Sigmoid colon (tissue), 7 donors: ENCODE data around the gene RCOR1. TPM values are rescaled to one million over a fixed set of nuclear protein-coding genes. Genes with fewer than 3 reads are reported as not detected.
"Not testable (repeated sequence)": the region's sequence is repeated elsewhere in the genome, so short reads cannot be mapped to it uniquely, and the experiment has no call there.

Experiments
- DNase-seq: peaks from one replicate; pipeline ENCODE4 v3.0.0-alpha.2; 2019
- H3K27ac ChIP-seq, 4 donors: fragments of 200-600 bp; sonication (generic); one replicate each; pipeline ENCODE4 v1.5.1; 2016 to 2019; ENCODE audit warnings: mild to moderate bottlenecking in 1 of 4
- H3K27me3 ChIP-seq, 3 donors: fragments of 200-600 bp; sonication (generic); one replicate each; pipeline ENCODE4 v1.5.1; 2019; ENCODE audit warnings: mild to moderate bottlenecking in 1 of 3
- H3K36me3 ChIP-seq, 4 donors: fragments of 200-600 bp; sonication (generic); one replicate each; pipeline ENCODE4 v1.5.1; 2016 to 2019
- H3K4me1 ChIP-seq, 4 donors: fragments of 200-600 bp; sonication (generic); one replicate each; pipeline ENCODE4 v1.5.1; 2017 to 2019
- H3K4me3 ChIP-seq, 4 donors: fragments of 200-600 bp; sonication (generic); one replicate each; pipeline ENCODE4 v1.5.1; 2017 to 2019; ENCODE audit warnings: mild to moderate bottlenecking in 2 of 4, moderate library complexity in 1 of 4
- H3K9me3 ChIP-seq, 4 donors: fragments of 200-600 bp in 3 of 4; sonication (generic) in 3 of 4; one replicate each; pipeline versions ENCODE4 v1.5.1 to v1.6.1; 2013 to 2019
- EP300 ChIP-seq, 4 donors: sonication (generic); formaldehyde crosslinking; IDR thresholded peaks; one replicate each; pipeline ENCODE4 v1.6.1; 2017; ENCODE audit warnings: antibody characterized with exemption in 4 of 4
- POLR2A ChIP-seq, 2 donors: fragments of 450-650 bp; IDR thresholded peaks; one replicate each; pipeline ENCODE4 v1.6.1; 2016; ENCODE audit warnings: antibody characterized with exemption in 2 of 2, mild to moderate bottlenecking in 2 of 2, moderate library complexity in 2 of 2
- POLR2AphosphoS5 ChIP-seq, 4 donors: sonication (generic); formaldehyde crosslinking; IDR thresholded peaks; one replicate each; pipeline ENCODE4 v1.6.1; 2017; ENCODE audit warnings: antibody characterized with exemption in 4 of 4
- WGBS, 2 donors: extraction: QIAGEN DNeasy Blood & Tissue Kit; methylation state at CpG; one replicate each; pipeline ENCODE4 v1.1.7; 2013; 5-methylcytosine and 5-hydroxymethylcytosine counted together
- intact Hi-C: fragments of 100-400 bp; cut with DNase I; formaldehyde crosslinking; loops from one replicate; pipeline ENCODE4 v1.15.1; 2023
- polyA plus RNA-seq, 3 donors: library from polyadenylated mRNA; stranded (reverse); fragments of 200-250 nt; gene quantifications; one replicate each; pipeline ENCODE4 v1.2.3, GENCODE V29; 2013
- total RNA-seq, 4 donors: library from RNA; depleted of rRNA; stranded (reverse); fragments of >200 nt; gene quantifications; one replicate each; pipeline ENCODE4 v1.1.0, GENCODE V29; 2016
- TF ChIP-seq, protein P1 (sequence below), 4 experiments: fragments of 450-650 bp in 3 of 4; fragments of 200-600 bp in 1 of 4; IDR thresholded peaks; one replicate each; pipeline ENCODE4 v1.5.1; 2016 to 2019; ENCODE audit warnings: antibody characterized with exemption in 4 of 4, mild to moderate bottlenecking in 3 of 4, moderate library complexity in 2 of 4
- donor health status: healthy with polysubstance abuse.
- donor health status: Bipolar disorder and iron deficiency.
- donor health status: healthy.

RCOR1 gene
- total and polyA plus RNA-seq, 7 donors: 7.2 to 12.5 (median 11.8) TPM

- Histone ChIP-seq H3K4me3 (no peak overlapping the region), H3K27ac (no peak overlapping the region), H3K9me3 (no peaks in the 10 kb centered on the region), H3K27me3 (no peaks in the 10 kb centered on the region), H3K4me1 (peaks cover 0 to 22% (median 17%) of the 10 kb centered on the region in 4 donors), H3K36me3 (no peaks in the 10 kb centered on the region)
- WGBS, 2 donors: 57 to 66% methylated on average over 8 of the region's 8 CpGs
- no peak for DNase-seq
- TF ChIP-seq POLR2AphosphoS5 (IDR thresholded peaks at IDR 0.05) (no peak), POLR2A (IDR thresholded peaks at IDR 0.05) (no peak), EP300 (IDR thresholded peaks at IDR 0.05) (no peak)
- TF ChIP-seq, protein P1, sequence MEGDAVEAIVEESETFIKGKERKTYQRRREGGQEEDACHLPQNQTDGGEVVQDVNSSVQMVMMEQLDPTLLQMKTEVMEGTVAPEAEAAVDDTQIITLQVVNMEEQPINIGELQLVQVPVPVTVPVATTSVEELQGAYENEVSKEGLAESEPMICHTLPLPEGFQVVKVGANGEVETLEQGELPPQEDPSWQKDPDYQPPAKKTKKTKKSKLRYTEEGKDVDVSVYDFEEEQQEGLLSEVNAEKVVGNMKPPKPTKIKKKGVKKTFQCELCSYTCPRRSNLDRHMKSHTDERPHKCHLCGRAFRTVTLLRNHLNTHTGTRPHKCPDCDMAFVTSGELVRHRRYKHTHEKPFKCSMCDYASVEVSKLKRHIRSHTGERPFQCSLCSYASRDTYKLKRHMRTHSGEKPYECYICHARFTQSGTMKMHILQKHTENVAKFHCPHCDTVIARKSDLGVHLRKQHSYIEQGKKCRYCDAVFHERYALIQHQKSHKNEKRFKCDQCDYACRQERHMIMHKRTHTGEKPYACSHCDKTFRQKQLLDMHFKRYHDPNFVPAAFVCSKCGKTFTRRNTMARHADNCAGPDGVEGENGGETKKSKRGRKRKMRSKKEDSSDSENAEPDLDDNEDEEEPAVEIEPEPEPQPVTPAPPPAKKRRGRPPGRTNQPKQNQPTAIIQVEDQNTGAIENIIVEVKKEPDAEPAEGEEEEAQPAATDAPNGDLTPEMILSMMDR (IDR thresholded peaks at IDR 0.05): no peak
- intact Hi-C loops: no loop called here
Measured at GRCh38 chr14:102629011-102629444, 36.6 kb downstream of the RCOR1 start.

DNA sequence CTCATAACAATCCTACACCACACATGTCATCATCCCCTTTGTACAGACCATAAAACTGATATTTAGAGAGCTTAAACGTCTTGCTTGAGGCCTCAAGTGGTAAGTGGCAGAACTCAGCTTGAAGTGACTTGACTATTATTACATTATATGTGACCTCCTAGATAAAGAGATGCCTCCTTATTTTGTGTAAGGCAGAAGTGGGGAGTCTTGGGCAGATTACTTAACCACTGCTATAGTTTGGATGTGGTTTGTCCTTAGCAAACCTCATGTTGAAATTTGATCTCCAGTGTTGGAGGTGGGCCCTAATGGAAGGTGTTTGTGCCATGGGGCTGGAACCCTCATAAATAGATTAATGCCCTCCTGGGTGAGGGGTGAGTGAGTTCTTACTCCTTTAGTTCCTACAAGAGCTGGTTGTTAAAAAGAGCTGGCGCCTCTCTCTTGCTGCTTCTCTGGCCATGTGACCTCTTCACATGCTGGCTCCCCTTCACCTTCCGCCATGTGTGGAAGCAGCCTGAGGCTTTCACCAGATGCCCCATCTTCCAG lies 37.4 kb downstream of the RCOR1 start:
- H3K4me1 ChIP-seq: peaks cover 0 to 22% (median 17%) of the 10 kb centered on the region in 4 donors

GRCh38 chr14:102630405-102630804 lies 38.0 kb downstream of the RCOR1 start:
- 74 to 78% methylated on average over 5 of the region's 5 CpGs for WGBS, 2 donors
- TF ChIP-seq EP300 (IDR thresholded peaks at IDR 0.05) (no peak), POLR2A (IDR thresholded peaks at IDR 0.05) (no peak), POLR2AphosphoS5 (IDR thresholded peaks at IDR 0.05) (no peak)
- TF ChIP-seq, protein P1 (IDR thresholded peaks at IDR 0.05): no peak
- H3K36me3 ChIP-seq: no peaks in the 10 kb centered on the region
- no peak for DNase-seq
- intact Hi-C loops: no loop called here
- no peak overlapping the region for H3K4me3 ChIP-seq
- H3K4me1 ChIP-seq: peaks cover 0 to 22% (median 17%) of the 10 kb centered on the region in 4 donors
- H3K27me3 ChIP-seq: no peaks in the 10 kb centered on the region
- no peak overlapping the region for H3K27ac ChIP-seq
- H3K9me3 ChIP-seq: no peaks in the 10 kb centered on the region

More for the DNA sequence above, 37.4 kb downstream of the RCOR1 start:
- intact Hi-C loops: no loop called here
- 71 to 74% methylated on average over 3 of the region's 3 CpGs for WGBS, 2 donors
- Histone ChIP-seq H3K9me3 (no peaks in the 10 kb centered on the region), H3K27ac (no peak overlapping the region), H3K27me3 (no peaks in the 10 kb centered on the region), H3K36me3 (no peaks in the 10 kb centered on the region), H3K4me3 (peak overlapping the region in 1 of 4 donors; percentile 10)
- DNase-seq: no peak
- no peak for TF ChIP-seq EP300 (IDR thresholded peaks at IDR 0.05)
- TF ChIP-seq POLR2AphosphoS5 (IDR thresholded peaks at IDR 0.05): no peak
- TF ChIP-seq, protein P1 (IDR thresholded peaks at IDR 0.05): no peak
- TF ChIP-seq POLR2A (IDR thresholded peaks at IDR 0.05): no peak

DNA sequence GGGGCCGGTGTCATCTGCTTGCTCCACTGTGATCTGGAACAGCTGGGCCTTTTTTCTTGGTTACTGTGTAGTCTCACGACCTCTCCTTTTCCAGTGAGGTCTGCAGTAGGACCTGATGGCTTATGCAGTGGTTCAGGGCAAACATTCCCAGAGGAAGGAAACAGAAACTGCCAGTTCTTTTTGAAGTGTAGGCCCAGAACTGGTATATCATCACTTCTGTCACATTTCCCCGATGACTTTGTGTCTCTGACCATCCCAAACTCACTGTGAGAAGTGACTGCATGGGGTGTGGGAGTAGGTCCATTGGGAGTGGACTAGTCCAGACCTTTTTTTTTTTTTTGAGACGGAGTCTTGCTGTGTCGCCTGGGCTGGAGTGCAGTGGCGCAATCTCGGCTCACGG lies 38.4 kb downstream of the RCOR1 start:
- TF ChIP-seq POLR2A (IDR thresholded peaks at IDR 0.05): no peak
- no peak for TF ChIP-seq EP300 (IDR thresholded peaks at IDR 0.05)
- WGBS, 2 donors: 90 to 93% methylated on average over 8 of the region's 8 CpGs
- no peak for DNase-seq
- H3K9me3 ChIP-seq: no peaks in the 10 kb centered on the region
- H3K27me3 ChIP-seq: no peaks in the 10 kb centered on the region
- no peaks in the 10 kb centered on the region for H3K36me3 ChIP-seq
- no peak overlapping the region for H3K27ac ChIP-seq
- intact Hi-C loops: no loop called here
- H3K4me3 ChIP-seq: no peak overlapping the region
- H3K4me1 ChIP-seq: peaks cover 0 to 22% (median 17%) of the 10 kb centered on the region in 4 donors

GRCh38 chr14:102633906-102634595 lies 41.6 kb downstream of the RCOR1 start:
- TF ChIP-seq EP300 (IDR thresholded peaks at IDR 0.05): no peak
- Histone ChIP-seq H3K9me3 (no peaks in the 10 kb centered on the region), H3K36me3 (no peaks in the 10 kb centered on the region), H3K27ac (no peak overlapping the region), H3K4me1 (peaks cover 0 to 21% (median 15%) of the 10 kb centered on the region in 4 donors), H3K27me3 (no peaks in the 10 kb centered on the region), H3K4me3 (no peak overlapping the region)
- intact Hi-C loops: no loop called here
- WGBS, 2 donors: 65 to 78% methylated on average over 4 of the region's 4 CpGs
- no peak for DNase-seq

- intact Hi-C loops, H3K4me3 ChIP-seq, H3K9me3 ChIP-seq, H3K27ac ChIP-seq, H3K36me3 ChIP-seq, H3K27me3 ChIP-seq, DNase-seq, H3K4me1 ChIP-seq: not testable (repeated sequence)
- WGBS, 2 donors: 98% methylated on average over 6 of the region's 6 CpGs
Measured at GRCh38 chr14:102639611-102640010, 47.2 kb downstream of the RCOR1 start.
